HepG2 (cell line): ENCODE data around the gene DUSP15. TPM values are rescaled to one million over a fixed set of nuclear protein-coding genes. Genes with fewer than 3 reads are reported as not detected.

Source experiments
- ATAC-seq: fragments of 200-7000 bp; cut with Tn5 transposase; 3 replicates; pipeline ENCODE4 v1.9.1; 2020; ENCODE audit warnings: mild to moderate bottlenecking, moderate library complexity
- BruUV-seq: library from RNA; stranded (reverse); fragments of 400-500 nt; replicated peaks from 2 replicates; lab custom pipeline; 2021; lab: Mats Ljungman, UMichigan
- CTCF ChIA-PET: fragments of 300-600 bp; formaldehyde crosslinking; extraction: SDS; loops from one replicate; lab custom pipeline; 2021; ENCODE audit warnings: low total read pairs, inconsistent platforms, low intra/inter-chr PET ratio; lab: Yijun Ruan, JAX
- POLR2A ChIA-PET: fragments of 350-600 bp; sonication (Branson Sonifier 250); formaldehyde crosslinking; loops from one replicate; lab custom pipeline; 2020; ENCODE audit warnings: antibody characterized with exemption, inconsistent platforms; lab: Yijun Ruan, JAX
- DNase-seq: peaks from one replicate; pipeline ENCODE4 v3.0.0-alpha.2; 2015; ENCODE audit warnings: low spot score
- FAIRE-seq: peaks from 3 replicates; lab custom pipeline; 2011; peaks lifted over from hg19 to GRCh38; lab: Jason Lieb, UNC
- H2AFZ ChIP-seq: one replicate; pipeline ENCODE4 v1.6.1; 2011; ENCODE audit warnings: low read length, inconsistent platforms
- H3K27ac ChIP-seq: fragments of 300-600 bp; 3 replicates; pipeline ENCODE4 v1.8.0; 2011; ENCODE audit warnings: mixed run types, mild to moderate bottlenecking, mixed read lengths, low read length, inconsistent platforms; ENCODE audit not compliant: insufficient read depth; ENCODE audit errors: extremely low read length
- H3K27me3 ChIP-seq, 2 experiments: fragments of 200-600 bp in 1 of 2; 2 replicates in 1 of 2; 3 replicates in 1 of 2; pipeline versions ENCODE4 v1.6.0 to v1.8.0; 2011; ENCODE audit warnings: low read length in 2 of 2, mild to moderate bottlenecking in 2 of 2, moderate library complexity in 2 of 2, inconsistent platforms in 1 of 2; ENCODE audit not compliant: insufficient read depth in 2 of 2, control insufficient read depth in 1 of 2
- H3K36me3 ChIP-seq, 2 experiments: fragments of 200-600 bp in 1 of 2; replicated peaks in 1 of 2; 2 replicates in 1 of 2; 3 replicates in 1 of 2; pipeline versions ENCODE4 v1.5.1 to v1.8.0; 2011; ENCODE audit warnings: low read length in 2 of 2, inconsistent platforms in 1 of 2; ENCODE audit not compliant: insufficient read depth in 2 of 2, control insufficient read depth in 1 of 2
- H3K4me1 ChIP-seq: 2 replicates; pipeline ENCODE4 v1.5.1; 2012; ENCODE audit warnings: low read length, inconsistent platforms; ENCODE audit not compliant: insufficient read depth
- H3K4me2 ChIP-seq: 2 replicates; pipeline ENCODE4 v1.6.0; 2011; ENCODE audit warnings: low read depth, low read length, inconsistent platforms
- H3K4me3 ChIP-seq, 3 experiments: fragments of 200-600 bp in 1 of 3; sonication (generic), shearing (Covaris generic) in 1 of 3; replicated peaks in 1 of 3; 2 replicates each; pipeline ENCODE4 v1.5.1; 2011 to 2016; ENCODE audit warnings: low read length in 3 of 3, inconsistent platforms in 2 of 3, low read depth in 2 of 3, mild to moderate bottlenecking in 2 of 3, control low read depth in 1 of 3, mixed read lengths in 1 of 3; ENCODE audit not compliant: insufficient read depth in 1 of 3
- H3K79me2 ChIP-seq: one replicate; pipeline ENCODE4 v1.6.1; 2011; ENCODE audit warnings: low read length, inconsistent platforms; ENCODE audit not compliant: insufficient read depth
- H3K9ac ChIP-seq: 2 replicates; pipeline ENCODE4 v1.6.0; 2011; ENCODE audit warnings: mild to moderate bottlenecking, low read depth, low read length, inconsistent platforms; ENCODE audit not compliant: insufficient read depth
- H3K9me3 ChIP-seq: 2 replicates; pipeline ENCODE4 v1.5.1; 2012; ENCODE audit warnings: mild to moderate bottlenecking, low read length
- H4K20me1 ChIP-seq: 2 replicates; pipeline ENCODE4 v1.6.0; 2011; ENCODE audit warnings: inconsistent platforms, mild to moderate bottlenecking, low read length, moderate library complexity; ENCODE audit not compliant: insufficient read depth
- DR1 ChIP-seq: sonication (generic); formaldehyde crosslinking; IDR thresholded peaks from 2 replicates; pipeline ENCODE4 v1.8.0; 2021; ENCODE audit warnings: mild to moderate bottlenecking, missing genetic modification reagents, inconsistent platforms
- HDAC1 ChIP-seq: sonication (generic); formaldehyde crosslinking; IDR thresholded peaks from 2 replicates; pipeline ENCODE4 v1.5.1; 2020; ENCODE audit warnings: mild to moderate bottlenecking, missing genetic modification reagents
- IKZF1 ChIP-seq: fragments of 450-650 bp; IDR thresholded peaks from 2 replicates; pipeline ENCODE4 v1.7.1; 2016
- MAZ ChIP-seq, 2 experiments: sonication (generic) in 1 of 2; formaldehyde crosslinking in 1 of 2; IDR thresholded peaks; 2 replicates each; pipeline versions ENCODE4 v1.5.0 to v1.6.1; 2012 to 2020; ENCODE audit warnings: low read depth in 2 of 2, mild to moderate bottlenecking in 2 of 2, borderline replicate concordance in 1 of 2, improper control_type of control experiment in 1 of 2, low read length in 1 of 2, missing genetic modification reagents in 1 of 2, moderate library complexity in 1 of 2
- MYNN ChIP-seq: sonication (generic); formaldehyde crosslinking; IDR thresholded peaks from 2 replicates; pipeline ENCODE4 v1.4.0; 2020; ENCODE audit warnings: mild to moderate bottlenecking, low read depth, missing genetic modification reagents
- REL ChIP-seq: sonication (generic); formaldehyde crosslinking; conservative IDR thresholded peaks from 2 replicates; pipeline ENCODE4 v1.8.0; 2022; ENCODE audit warnings: mild to moderate bottlenecking, missing genetic modification reagents, moderate library complexity
- XRCC5 ChIP-seq: fragments of 200-400 bp; formaldehyde crosslinking; optimal IDR thresholded peaks from 2 replicates; pipeline ENCODE3; 2017; ENCODE audit warnings: mild to moderate bottlenecking, low read length
- ZFX ChIP-seq: sonication (generic); formaldehyde crosslinking; IDR thresholded peaks from 2 replicates; pipeline ENCODE4 v1.4.0; 2020; ENCODE audit warnings: mild to moderate bottlenecking, low read depth, missing genetic modification reagents, moderate library complexity
- ZNF382 ChIP-seq: sonication (generic); formaldehyde crosslinking; IDR thresholded peaks from 2 replicates; pipeline ENCODE4 v1.5.0; 2020; ENCODE audit warnings: missing genetic modification reagents, mild to moderate bottlenecking, borderline replicate concordance
- ZNF879 ChIP-seq: sonication (generic); formaldehyde crosslinking; IDR thresholded peaks from 2 replicates; pipeline ENCODE4 v1.8.1; 2023; ENCODE audit warnings: missing genetic modification reagents
- WGBS: methylation state at CpG from one replicate; pipeline ENCODE4 v1.1.6; 2017; ENCODE audit warnings: low lambda C conversion rate; 5-methylcytosine and 5-hydroxymethylcytosine counted together
- in situ Hi-C: cut with HindIII; loops from 2 replicates; pipeline ENCODE4 v1.10.0; 2017; ENCODE audit warnings: low pct_unique_long_range_greater_than_20kb; ENCODE audit not compliant: extremely low pct_ligation_motif_present
- intact Hi-C: fragments of 100-400 bp; cut with micrococcal nuclease; formaldehyde crosslinking; loops from one replicate; pipeline ENCODE4 v1.10.0; 2022; ENCODE audit not compliant: unreplicated experiment
- polyA plus RNA-seq, 8 experiments: library from polyadenylated mRNA; depleted of rRNA in 3 of 8; stranded (reverse) in 7 of 8; unstranded in 1 of 8; fragments of >200 nt; fragmentation: Illumina TruSeq in 4 of 8; extraction: Trizol in 4 of 8; gene quantifications; 2 replicates each; pipeline versions ENCODE4 v1.2.1 to v1.2.3, GENCODE V29; 2011 to 2016; ENCODE audit warnings: low read depth in 4 of 8, missing spikeins in 1 of 8, mixed read lengths in 1 of 8; ENCODE audit not compliant: insufficient read depth in 1 of 8
- total RNA-seq, 5 experiments: library from RNA; depleted of rRNA; stranded (reverse); fragments of >200 nt; fragmentation: Illumina TruSeq; extraction: Trizol; gene quantifications; 2 replicates each; pipeline ENCODE4 v1.2.3, GENCODE V29; 2016; ENCODE audit warnings: low read depth in 1 of 5
- TF ChIP-seq, protein P1 (sequence below): sonication (generic); formaldehyde crosslinking; IDR thresholded peaks from 2 replicates; pipeline ENCODE4 v1.8.0; 2022; ENCODE audit warnings: missing genetic modification reagents, mild to moderate bottlenecking, moderate library complexity, borderline replicate concordance
- TF ChIP-seq, protein P2 (sequence below): sonication (generic); formaldehyde crosslinking; IDR thresholded peaks from 2 replicates; pipeline ENCODE4 v1.8.0; 2022; ENCODE audit warnings: missing genetic modification reagents, mild to moderate bottlenecking, borderline replicate concordance

DUSP15 gene
- total and polyA plus RNA-seq, 2 of the 13 experiments (the other 11 are each of a cell fraction or from before 2014, with no cell fraction given) = 0.17 to 0.93 TPM

DNA sequence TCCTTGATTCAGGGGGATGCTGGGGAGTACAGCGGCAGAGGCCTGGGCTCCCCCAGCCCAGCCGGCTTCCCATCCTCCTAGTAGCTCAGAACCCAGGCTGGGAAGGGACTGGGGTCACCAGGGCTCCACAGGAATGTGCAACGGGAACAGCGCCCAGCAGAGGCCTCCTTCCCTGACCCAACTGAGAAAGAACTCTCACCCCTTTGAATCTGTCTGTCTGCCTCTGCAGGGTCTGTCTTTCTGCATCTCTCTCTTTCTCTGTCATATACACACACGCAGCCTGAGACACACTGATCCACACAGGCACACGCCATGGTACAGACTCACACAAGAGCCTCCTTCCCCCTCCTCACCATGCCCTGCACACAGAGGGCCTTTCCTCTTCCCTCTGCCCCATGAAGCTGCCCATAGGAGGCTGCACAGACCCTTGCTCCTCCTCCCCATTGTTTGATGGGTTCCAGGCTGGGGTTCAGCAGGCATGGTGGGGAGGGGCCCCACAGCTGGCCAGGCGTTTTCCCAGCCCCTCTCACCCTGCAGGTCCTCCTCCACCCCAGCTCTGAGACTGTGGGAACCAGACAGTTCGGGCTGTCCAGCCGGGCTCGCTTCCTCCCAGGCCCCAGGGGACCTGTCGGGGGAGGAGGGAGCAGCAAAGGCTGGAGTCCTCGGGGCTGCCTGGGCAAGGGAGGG, 27.7 kb downstream of the DUSP15 start:
- Histone ChIP-seq H3K36me3 (no peaks in the 10 kb centered on the region), H3K4me3 (no peak overlapping the region), H3K79me2 (no peaks in the 10 kb centered on the region), H4K20me1 (no peaks in the 10 kb centered on the region), H2AFZ (no peak overlapping the region), H3K27me3 (peaks cover 8 to 60% of the 10 kb centered on the region in 2 experiments; a peak in 4 of 5 replicates), H3K9ac (no peak overlapping the region), H3K27ac (no peak overlapping the region), H3K4me1 (peaks cover 8% of the 10 kb centered on the region; the same call in 1 of the 2 replicates), H3K4me2 (no peak overlapping the region), H3K9me3 (no peaks in the 10 kb centered on the region)
- ATAC-seq (peak; percentile 26), DNase-seq (no peak), FAIRE-seq (no peak)
- WGBS = 16% methylated on average over 12 of the region's 12 CpGs
- ChIA-PET POLR2A (no interaction called here), CTCF (no interaction called here)
- TF ChIP-seq ZNF382 (no peak), XRCC5 (no peak), HDAC1 (CRISPR knock-in tag) (no peak), REL (CRISPR knock-in tag) (no peak), ZNF879 (no peak), MYNN (CRISPR knock-in tag) (no peak)
- in situ Hi-C loops (no loop called here), intact Hi-C loops (no loop called here)
- BruUV-seq = no TSS peak

DNA sequence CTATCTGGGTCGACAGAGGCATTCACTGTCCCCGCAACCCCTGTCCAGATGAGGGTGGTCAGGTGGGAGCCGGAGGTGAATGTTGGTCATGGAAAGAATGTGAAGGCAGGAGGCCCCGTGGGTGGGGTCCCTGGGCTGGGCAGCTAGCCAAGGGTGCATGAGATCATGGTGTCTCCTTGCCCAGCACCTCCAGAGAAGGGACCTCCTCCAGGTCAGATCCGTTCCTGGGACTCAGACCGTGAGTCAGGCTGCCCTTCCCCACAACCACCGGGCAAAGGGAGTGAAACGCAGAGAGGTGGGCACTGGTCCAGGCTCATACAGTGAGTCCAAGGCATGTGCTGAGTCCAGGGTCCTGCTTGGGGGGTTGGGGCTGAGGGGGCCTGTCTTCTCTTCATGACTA, 28.4 kb downstream of the DUSP15 start:
- no peak for FAIRE-seq
- Histone ChIP-seq H3K27me3 (peaks cover 11 to 55% of the 10 kb centered on the region in 2 experiments; a peak in 4 of 5 replicates), H3K36me3 (no peaks in the 10 kb centered on the region), H3K4me1 (peaks cover 8% of the 10 kb centered on the region; the same call in 1 of the 2 replicates), H3K27ac (no peak overlapping the region), H3K9ac (no peak overlapping the region), H3K79me2 (no peaks in the 10 kb centered on the region), H3K4me2 (no peak overlapping the region), H3K9me3 (no peaks in the 10 kb centered on the region), H3K4me3 (no peak overlapping the region), H2AFZ (no peak overlapping the region), H4K20me1 (no peaks in the 10 kb centered on the region)
- ChIA-PET CTCF (no interaction called here), POLR2A (no interaction called here)
- peak; percentile 2; the same call in 1 of the 3 replicates for ATAC-seq
- in situ Hi-C loops = no loop called here
- DNase-seq = peak; percentile 38
- no peak for TF ChIP-seq IKZF1
- no peak for TF ChIP-seq MAZ (IDR thresholded peaks at IDR 0.05; ENCODE audit: borderline replicate concordance, low read depth, low read length)
- TF ChIP-seq MAZ (CRISPR knock-in tag; IDR thresholded peaks at IDR 0.05; ENCODE audit: low read depth) = no peak
- TF ChIP-seq DR1 = no peak
- TF ChIP-seq ZFX (CRISPR knock-in tag) = no peak
- TF ChIP-seq, protein P1, sequence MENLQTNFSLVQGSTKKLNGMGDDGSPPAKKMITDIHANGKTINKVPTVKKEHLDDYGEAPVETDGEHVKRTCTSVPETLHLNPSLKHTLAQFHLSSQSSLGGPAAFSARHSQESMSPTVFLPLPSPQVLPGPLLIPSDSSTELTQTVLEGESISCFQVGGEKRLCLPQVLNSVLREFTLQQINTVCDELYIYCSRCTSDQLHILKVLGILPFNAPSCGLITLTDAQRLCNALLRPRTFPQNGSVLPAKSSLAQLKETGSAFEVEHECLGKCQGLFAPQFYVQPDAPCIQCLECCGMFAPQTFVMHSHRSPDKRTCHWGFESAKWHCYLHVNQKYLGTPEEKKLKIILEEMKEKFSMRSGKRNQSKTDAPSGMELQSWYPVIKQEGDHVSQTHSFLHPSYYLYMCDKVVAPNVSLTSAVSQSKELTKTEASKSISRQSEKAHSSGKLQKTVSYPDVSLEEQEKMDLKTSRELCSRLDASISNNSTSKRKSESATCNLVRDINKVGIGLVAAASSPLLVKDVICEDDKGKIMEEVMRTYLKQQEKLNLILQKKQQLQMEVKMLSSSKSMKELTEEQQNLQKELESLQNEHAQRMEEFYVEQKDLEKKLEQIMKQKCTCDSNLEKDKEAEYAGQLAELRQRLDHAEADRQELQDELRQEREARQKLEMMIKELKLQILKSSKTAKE = no peak
- TF ChIP-seq, protein P2, sequence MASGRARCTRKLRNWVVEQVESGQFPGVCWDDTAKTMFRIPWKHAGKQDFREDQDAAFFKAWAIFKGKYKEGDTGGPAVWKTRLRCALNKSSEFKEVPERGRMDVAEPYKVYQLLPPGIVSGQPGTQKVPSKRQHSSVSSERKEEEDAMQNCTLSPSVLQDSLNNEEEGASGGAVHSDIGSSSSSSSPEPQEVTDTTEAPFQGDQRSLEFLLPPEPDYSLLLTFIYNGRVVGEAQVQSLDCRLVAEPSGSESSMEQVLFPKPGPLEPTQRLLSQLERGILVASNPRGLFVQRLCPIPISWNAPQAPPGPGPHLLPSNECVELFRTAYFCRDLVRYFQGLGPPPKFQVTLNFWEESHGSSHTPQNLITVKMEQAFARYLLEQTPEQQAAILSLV = 0 out of 2 replicates have a peak, but pooled peaks have one; percentile 32
- no TSS peak for BruUV-seq
- intact Hi-C loops = no loop called here
- WGBS = 9% methylated on average over 6 of the region's 8 CpGs
